HepG2 (cell line): ENCODE measurements around the gene ZNF629. TPM values are rescaled to one million over a fixed set of nuclear protein-coding genes. Genes with fewer than 3 reads are reported as not detected.

Experiments used
- CBFB ChIP-seq: sonication (generic); formaldehyde crosslinking; IDR thresholded peaks from 2 replicates; pipeline ENCODE4 v1.4.0; 2020; ENCODE audit warnings: missing genetic modification reagents
- CCDC6 ChIP-seq: sonication (generic); formaldehyde crosslinking; IDR thresholded peaks from 2 replicates; pipeline ENCODE4 v1.8.1; 2022; ENCODE audit warnings: mild to moderate bottlenecking, missing genetic modification reagents, moderate library complexity
- CREB3 ChIP-seq: sonication (generic); formaldehyde crosslinking; IDR thresholded peaks from 2 replicates; pipeline ENCODE4 v1.5.0; 2020; ENCODE audit warnings: missing genetic modification reagents
- EZH2 ChIP-seq: conservative IDR thresholded peaks from 2 replicates; pipeline ENCODE4 v1.6.1; 2012; ENCODE audit warnings: mild to moderate bottlenecking, low read depth, low read length, moderate library complexity
- JDP2 ChIP-seq: sonication (generic); formaldehyde crosslinking; IDR thresholded peaks from 2 replicates; pipeline ENCODE4 v1.8.1; 2022; ENCODE audit warnings: missing genetic modification reagents, borderline replicate concordance
- MYNN ChIP-seq: sonication (generic); formaldehyde crosslinking; IDR thresholded peaks from 2 replicates; pipeline ENCODE4 v1.4.0; 2020; ENCODE audit warnings: mild to moderate bottlenecking, low read depth, missing genetic modification reagents
- MYPOP ChIP-seq: sonication (generic); formaldehyde crosslinking; IDR thresholded peaks from 2 replicates; pipeline ENCODE4 v1.8.1; 2023; ENCODE audit warnings: mild to moderate bottlenecking, moderate library complexity, missing genetic modification reagents
- NFE2L1 ChIP-seq: sonication (generic); formaldehyde crosslinking; IDR thresholded peaks from 2 replicates; pipeline ENCODE4 v1.4.0; 2020; ENCODE audit warnings: missing genetic modification reagents, mild to moderate bottlenecking, borderline replicate concordance
- REL ChIP-seq: sonication (generic); formaldehyde crosslinking; conservative IDR thresholded peaks from 2 replicates; pipeline ENCODE4 v1.8.0; 2022; ENCODE audit warnings: mild to moderate bottlenecking, missing genetic modification reagents, moderate library complexity
- SMAD3 ChIP-seq: sonication (generic); formaldehyde crosslinking; IDR thresholded peaks from 2 replicates; pipeline ENCODE4 v1.4.0; 2020; ENCODE audit warnings: missing genetic modification reagents
- U2AF2 ChIP-seq: fragments of 200-400 bp; formaldehyde crosslinking; IDR thresholded peaks from 2 replicates; pipeline ENCODE4 v1.6.1; 2017; ENCODE audit warnings: low read depth, mild to moderate bottlenecking, low read length
- ZBTB4 ChIP-seq: sonication (generic); formaldehyde crosslinking; IDR thresholded peaks from 2 replicates; pipeline ENCODE4 v1.4.0; 2020; ENCODE audit warnings: missing genetic modification reagents, mild to moderate bottlenecking, borderline replicate concordance
- ZNF12 ChIP-seq: sonication (generic); formaldehyde crosslinking; IDR thresholded peaks from 2 replicates; pipeline ENCODE4 v1.5.0; 2020; ENCODE audit warnings: missing genetic modification reagents
- ZNF124 ChIP-seq: sonication (generic); formaldehyde crosslinking; IDR thresholded peaks from 2 replicates; pipeline ENCODE4 v1.4.0; 2020; ENCODE audit warnings: missing genetic modification reagents
- ZNF281 ChIP-seq: sonication (generic); formaldehyde crosslinking; IDR thresholded peaks from 2 replicates; pipeline ENCODE4 v1.4.0; 2020; ENCODE audit warnings: missing genetic modification reagents, borderline replicate concordance
- ZNF34 ChIP-seq: sonication (generic); formaldehyde crosslinking; IDR thresholded peaks from 2 replicates; pipeline ENCODE4 v1.4.0; 2020; ENCODE audit warnings: mild to moderate bottlenecking, missing genetic modification reagents, borderline replicate concordance
- ZNF350 ChIP-seq: sonication (generic); formaldehyde crosslinking; IDR thresholded peaks from 2 replicates; pipeline ENCODE4 v1.4.0; 2020; ENCODE audit warnings: mild to moderate bottlenecking, low read depth, missing genetic modification reagents, borderline replicate concordance
- ZNF468 ChIP-seq: sonication (generic); formaldehyde crosslinking; IDR thresholded peaks from 2 replicates; pipeline ENCODE4 v1.8.0; 2022; ENCODE audit warnings: mild to moderate bottlenecking, moderate library complexity, missing genetic modification reagents
- ZNF839 ChIP-seq: sonication (generic); formaldehyde crosslinking; IDR thresholded peaks from 2 replicates; pipeline ENCODE4 v1.4.0; 2020; ENCODE audit warnings: missing genetic modification reagents, mild to moderate bottlenecking, borderline replicate concordance
- ZSCAN29 ChIP-seq: sonication (generic); formaldehyde crosslinking; conservative IDR thresholded peaks from 2 replicates; pipeline ENCODE4 v1.4.0; 2020; ENCODE audit warnings: mild to moderate bottlenecking, missing genetic modification reagents
- polyA plus RNA-seq, 8 experiments: library from polyadenylated mRNA; depleted of rRNA in 3 of 8; stranded (reverse) in 7 of 8; unstranded in 1 of 8; fragments of >200 nt; fragmentation: Illumina TruSeq in 4 of 8; extraction: Trizol in 4 of 8; gene quantifications; 2 replicates each; pipeline versions ENCODE4 v1.2.1 to v1.2.3, GENCODE V29; 2011 to 2016; ENCODE audit warnings: low read depth in 4 of 8, missing spikeins in 1 of 8, mixed read lengths in 1 of 8; ENCODE audit not compliant: insufficient read depth in 1 of 8
- total RNA-seq, 5 experiments: library from RNA; depleted of rRNA; stranded (reverse); fragments of >200 nt; fragmentation: Illumina TruSeq; extraction: Trizol; gene quantifications; 2 replicates each; pipeline ENCODE4 v1.2.3, GENCODE V29; 2016; ENCODE audit warnings: low read depth in 1 of 5

The ZNF629 gene
- total and polyA plus RNA-seq, 2 of the 13 experiments (the other 11 are each of a cell fraction or from before 2014, with no cell fraction given), result 6.1 to 16.5 TPM

- TF ChIP-seq MYPOP (CRISPR knock-in tag) (peak; percentile 81; the same call in 1 of the 2 replicates), ZNF124 (0 out of 2 replicates have a peak, but pooled peaks have one; percentile 69), JDP2 (CRISPR knock-in tag) (no peak), SMAD3 (CRISPR knock-in tag) (peak; percentile 87), REL (CRISPR knock-in tag) (0 out of 2 replicates have a peak, but pooled peaks have one; percentile 69), ZNF468 (no peak), ZBTB4 (CRISPR knock-in tag) (no peak), MYNN (0 out of 2 replicates have a peak, but pooled peaks have one; percentile 26), ZNF34 (CRISPR knock-in tag) (peak; percentile 74; the same call in 1 of the 2 replicates), ZSCAN29 (no peak), CBFB (no peak; the same call in 1 of the 2 replicates), EZH2 (no peak), ZNF12 (CRISPR knock-in tag) (no peak; the same call in 1 of the 2 replicates), ZNF281 (peak; percentile 86; the same call in 1 of the 2 replicates), U2AF2 (no peak), NFE2L1 (no peak), ZNF839 (CRISPR knock-in tag) (no peak), ZNF350 (CRISPR knock-in tag) (peak; percentile 76), CREB3 (CRISPR knock-in tag) (0 out of 2 replicates have a peak, but pooled peaks have one; percentile 47), CCDC6 (CRISPR knock-in tag) (peak; percentile 89; the same call in 1 of the 2 replicates)
Measured at GRCh38 chr16:30761928-30762902, 24.8 kb downstream of the ZNF629 start, which contains the start of the genes CFAP119 and RNF40 (continued).
